Stimulated activated CD4-positive, alpha-beta T cell treated with anti-CD3 and anti-CD28 coated beads, Interleukin-1b, Interleukin-23, amount 100 ng/mL, for 1 hour (primary cell): ENCODE results near the gene BDH1.

Experiments used
- DNase-seq, 2 donors: peaks; one replicate each; pipeline ENCODE4 v3.0.0-alpha.2; 2020; ENCODE audit warnings: low read depth in 2 of 2

Gene BDH1

GRCh38 chr3:197505796-197506548, 49.8 kb downstream of the BDH1 start:
- DNase-seq: no peak

DNA sequence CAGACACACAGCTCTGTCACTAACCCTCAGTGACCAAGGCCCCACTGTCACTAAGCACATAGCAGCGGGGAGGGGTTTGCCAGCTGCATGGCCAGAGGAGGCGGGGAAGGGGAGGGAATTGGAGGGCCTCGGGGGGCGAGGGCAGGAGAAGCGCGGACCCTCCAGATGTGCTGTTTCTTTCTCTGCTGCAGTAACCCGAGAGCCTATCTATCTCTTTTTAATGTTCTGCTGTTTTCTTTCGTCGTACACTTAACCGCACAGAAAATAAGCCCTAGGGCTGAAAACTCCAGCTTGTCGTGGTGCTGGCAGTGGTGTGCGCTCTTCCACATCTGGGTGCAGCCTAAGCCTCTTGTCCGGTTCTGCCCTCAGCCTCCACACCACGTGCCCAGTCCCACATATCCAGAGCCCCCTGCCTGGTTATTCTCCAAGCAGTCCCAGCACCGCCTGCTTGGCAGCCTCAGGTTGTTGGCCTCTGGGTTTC, 51.1 kb downstream of the BDH1 start:
- DNase-seq: no peak

DNA sequence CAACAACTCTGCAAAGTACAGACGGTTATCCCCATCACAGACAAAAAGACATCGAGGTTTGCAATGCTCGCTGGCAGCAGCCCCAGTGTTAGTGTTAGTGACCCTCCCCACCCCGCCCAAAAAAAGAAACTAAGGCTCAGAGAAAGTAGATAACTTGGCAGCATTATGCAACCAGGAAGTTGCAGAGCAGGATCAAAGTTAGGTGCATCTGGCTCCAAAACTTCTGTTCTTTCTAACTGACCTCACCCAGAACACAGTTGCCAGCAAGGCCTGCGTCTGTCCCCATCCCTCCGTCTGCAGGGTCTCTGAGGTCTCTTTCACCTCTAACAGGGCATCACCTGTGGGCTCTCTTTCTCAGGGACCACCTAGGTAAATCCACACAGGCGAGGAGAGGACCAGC, 51.5 kb downstream of the BDH1 start:
- no peak for DNase-seq

GRCh38 chr3:197503652-197504051, 52.1 kb downstream of the BDH1 start:
- DNase-seq: no peak

- no peak for DNase-seq
These were observed 53.7 kb downstream of the BDH1 start for GRCh38 chr3:197501879-197502620.

DNA sequence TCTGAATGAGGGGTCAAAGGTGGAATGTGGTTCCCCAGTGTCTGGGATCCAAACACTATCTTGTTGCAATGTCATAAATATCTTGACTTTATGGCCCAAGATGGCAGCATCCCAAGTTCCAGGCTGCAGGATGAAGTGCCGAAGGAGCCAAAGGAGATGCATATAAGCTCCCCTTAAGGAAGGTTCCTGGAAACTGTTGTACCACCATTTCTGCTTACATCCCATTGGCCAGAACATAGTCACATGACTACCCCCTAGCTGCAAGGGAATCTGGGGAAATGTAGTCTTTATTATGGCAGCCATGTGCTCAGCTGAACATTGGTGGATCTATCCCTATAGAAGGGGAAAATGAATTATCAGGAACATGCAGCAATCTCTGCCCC, 54.3 kb downstream of the BDH1 start:
- DNase-seq: no peak

GRCh38 chr3:197500812-197501211, 55.0 kb downstream of the BDH1 start:
- no peak for DNase-seq

DNA sequence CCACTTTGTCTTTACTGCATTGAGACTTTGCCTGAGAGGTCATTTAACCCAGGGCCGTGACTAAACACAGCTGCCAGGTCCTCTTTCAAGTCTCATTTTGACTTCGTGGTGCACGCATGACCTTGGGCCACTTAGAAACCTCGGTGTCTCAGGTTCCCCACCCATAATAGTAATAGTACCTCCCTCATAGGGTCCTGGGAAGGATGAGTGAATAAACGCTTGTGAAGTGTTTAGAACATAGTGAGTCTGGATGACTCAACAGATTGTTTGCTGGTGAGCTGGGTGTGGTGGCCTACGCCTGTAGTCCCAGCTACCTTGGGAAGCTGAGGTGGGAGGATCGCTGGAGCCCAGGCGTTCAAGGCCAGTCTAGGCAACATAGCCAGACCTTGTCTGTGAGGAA, 56.3 kb downstream of the BDH1 start:
- DNase-seq: no peak

DNA sequence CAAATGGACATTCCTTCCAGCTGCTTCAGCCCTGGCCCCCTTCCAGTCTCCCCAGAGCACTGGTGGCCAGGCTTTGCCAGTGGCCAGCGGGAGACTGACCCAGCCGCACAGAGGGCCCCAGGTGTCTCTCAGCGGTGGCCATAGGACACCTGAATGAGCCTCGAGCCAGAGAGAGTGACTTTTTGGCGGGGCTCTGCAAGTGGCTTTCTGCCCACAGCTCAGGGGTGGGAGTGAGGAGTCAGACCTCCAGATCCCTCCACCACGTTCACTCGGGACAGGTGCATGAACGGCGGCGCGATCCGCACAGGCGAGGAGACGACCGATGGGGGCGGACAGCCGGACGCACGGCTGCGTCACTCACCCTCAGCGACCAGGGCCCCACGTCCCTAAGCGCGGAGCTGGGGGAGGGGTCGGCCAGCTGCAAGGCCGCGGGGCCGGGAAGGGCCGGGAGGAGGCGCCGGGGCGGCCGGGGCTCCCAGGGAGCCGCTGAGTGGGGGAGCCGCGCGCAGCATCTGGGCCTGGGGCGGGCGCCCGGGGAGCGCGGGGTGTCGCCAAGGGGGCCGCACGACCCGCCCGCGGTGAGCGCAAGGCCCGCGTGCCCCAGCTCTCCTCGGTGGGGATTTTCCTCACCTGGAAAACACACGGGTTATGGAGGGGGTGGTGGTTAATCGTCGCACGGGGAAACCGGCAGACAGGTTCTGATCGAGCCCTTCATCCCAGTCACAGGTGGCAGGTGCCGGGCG, 57.1 kb downstream of the BDH1 start:
- no peak for DNase-seq

- no peak for DNase-seq
These were observed 59.0 kb downstream of the BDH1 start for GRCh38 chr3:197496746-197497125.

DNA sequence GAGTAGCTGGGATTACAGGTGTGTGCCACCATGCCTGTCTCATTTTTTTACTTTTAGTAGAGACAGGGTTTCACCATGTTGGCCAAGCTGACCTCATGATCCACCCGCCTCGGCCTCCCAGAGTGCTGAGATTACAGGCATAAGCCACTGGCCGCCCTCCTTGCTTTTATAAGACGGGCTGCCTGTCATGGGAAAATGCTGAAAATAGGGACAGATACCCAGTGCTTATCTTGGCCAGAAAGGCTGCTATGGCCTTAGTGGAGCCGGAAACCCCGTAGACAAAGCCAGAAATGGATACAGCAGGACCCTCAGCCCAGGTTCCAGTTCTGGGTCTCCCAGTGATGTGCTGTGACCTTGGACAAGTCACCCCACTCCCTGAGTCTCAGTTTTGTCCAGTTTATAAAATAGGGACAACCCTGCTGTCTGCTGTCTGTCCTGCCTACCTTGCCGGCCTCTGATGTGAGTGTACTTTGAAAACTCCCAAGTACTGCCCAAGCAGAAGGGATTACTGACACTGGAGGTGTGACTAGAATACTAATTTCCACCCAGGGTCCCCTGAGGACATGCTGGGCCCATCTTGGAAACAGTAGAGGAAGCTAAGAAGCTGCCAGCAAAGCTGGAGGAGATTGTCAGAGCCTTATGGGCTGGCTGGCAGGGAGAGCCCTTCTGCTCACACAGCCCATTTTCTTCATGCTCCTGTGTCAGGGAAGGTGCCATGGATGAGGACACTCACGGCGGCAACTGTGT, 59.6 kb downstream of the BDH1 start:
- DNase-seq: no peak

DNA sequence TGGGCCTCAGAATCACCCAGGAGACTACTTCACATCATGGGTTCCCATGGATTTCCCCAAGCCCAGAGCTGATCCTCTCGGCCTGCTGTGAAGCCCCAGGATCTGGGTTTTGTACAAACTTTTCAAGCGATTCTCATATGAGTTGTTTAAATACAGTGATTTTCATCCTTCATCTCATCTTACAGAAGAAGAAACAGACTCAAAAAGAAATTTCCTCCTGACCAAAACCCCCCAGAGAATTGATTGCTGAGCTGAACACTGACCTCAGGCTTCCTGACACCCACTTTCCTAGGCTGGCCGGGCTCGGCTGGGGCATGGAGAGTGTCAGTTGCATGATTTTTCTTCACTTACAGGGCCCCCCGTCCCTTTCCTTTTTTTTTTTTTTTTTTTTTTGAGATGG, 60.3 kb downstream of the BDH1 start:
- no peak for DNase-seq

GRCh38 chr3:197495059-197495455, 60.7 kb downstream of the BDH1 start:
- DNase-seq: no peak

DNA sequence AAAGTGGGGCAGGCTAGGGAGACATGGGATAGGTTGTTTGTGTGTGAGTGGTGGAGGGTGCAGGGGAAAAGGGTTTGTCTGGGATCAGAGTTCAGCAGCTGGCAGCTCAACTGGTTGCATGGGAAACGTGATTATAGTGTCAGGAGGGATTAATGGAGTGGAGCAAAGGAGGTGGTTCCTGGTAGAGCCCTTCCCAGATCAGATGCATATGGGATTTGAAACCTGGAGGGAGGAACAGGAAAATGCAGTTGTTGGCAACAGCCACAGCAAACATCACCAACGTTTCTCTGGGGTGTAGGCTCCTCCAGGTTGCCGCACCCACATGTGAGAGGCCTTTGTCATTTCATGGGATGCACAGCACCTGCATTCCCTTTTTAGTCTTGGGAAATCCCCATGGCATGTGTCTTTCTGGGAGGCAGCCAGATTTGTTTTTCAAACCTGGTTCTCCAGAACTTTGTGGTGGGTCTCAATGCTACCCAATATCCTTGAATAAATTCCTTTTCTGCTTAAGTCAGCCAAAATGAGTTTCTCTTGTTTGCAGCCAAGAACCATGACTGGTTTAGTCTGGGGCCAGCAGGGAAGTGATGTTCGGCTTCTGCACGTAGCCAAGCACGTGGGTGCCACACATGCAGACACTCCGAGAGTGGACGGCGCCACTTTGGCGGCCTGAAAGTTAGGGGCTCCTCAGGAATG, 61.3 kb downstream of the BDH1 start:
- DNase-seq: no peak

- no peak for DNase-seq
These were observed 62.7 kb downstream of the BDH1 start for GRCh38 chr3:197493049-197493448.

DNA sequence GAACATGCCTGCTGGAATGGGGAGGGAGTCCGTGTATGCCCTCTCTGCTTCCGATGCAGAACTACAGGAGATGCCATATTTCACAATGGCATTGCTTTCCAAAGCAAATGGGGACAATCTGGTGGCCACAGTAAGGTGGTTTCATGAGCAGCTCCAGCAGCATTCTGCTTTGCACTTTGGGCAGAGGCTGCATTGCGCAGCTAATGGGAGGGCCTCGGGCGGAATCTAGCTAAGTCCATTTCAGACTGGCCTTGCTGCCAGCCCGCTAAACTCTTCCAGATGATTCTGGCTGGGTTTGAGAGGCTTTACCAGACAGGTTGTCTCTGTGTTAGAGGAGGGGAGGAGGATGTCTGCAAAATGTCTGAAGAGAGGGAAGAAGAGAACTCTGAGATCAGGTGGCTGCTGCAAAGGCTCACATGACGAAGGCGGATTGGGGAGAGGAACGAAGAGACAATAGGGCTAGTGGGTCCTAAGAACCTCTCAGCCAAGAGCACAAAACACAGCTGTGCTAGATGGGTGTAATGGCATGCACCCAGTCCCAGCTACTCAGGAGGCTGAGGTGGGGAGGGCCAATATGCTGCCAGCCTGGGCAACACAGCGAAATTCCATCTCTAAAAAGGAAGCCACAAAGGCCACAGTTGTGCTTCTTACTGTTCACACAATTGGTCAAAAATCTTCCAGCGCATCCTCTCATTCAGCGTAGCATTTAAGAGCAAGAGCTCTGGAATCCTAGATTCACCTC, 63.7 kb downstream of the BDH1 start:
- DNase-seq: no peak

GRCh38 chr3:197491478-197491877, 64.3 kb downstream of the BDH1 start:
- DNase-seq: no peak

- no peak for DNase-seq
These were observed 65.4 kb downstream of the BDH1 start for GRCh38 chr3:197490098-197491058.

DNA sequence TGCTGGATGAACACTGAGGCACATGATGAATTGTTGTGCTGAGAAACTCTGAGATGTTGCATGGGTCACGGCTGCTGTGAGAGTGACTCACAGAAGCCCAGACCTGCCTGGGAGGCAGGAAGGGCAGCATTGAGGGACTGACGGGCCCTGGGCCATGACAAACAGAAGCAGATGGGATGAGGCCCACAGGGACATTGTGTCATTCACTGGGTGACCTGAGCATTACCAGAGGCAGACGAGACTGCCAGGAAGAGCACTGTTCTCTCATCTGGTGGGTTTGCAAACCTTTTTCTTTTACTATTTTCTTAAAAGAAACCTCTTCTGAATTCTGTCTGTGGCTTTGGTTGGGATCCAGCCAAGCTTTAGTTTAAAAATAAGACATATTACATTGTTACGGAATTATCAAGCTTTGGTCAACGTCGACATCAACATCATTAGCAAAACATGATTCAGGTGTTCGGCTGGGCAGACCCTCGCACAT, 67.8 kb downstream of the BDH1 start:
- no peak for DNase-seq
